NK-92 (cell line): Measurements from ENCODE around the gene GADD45B.
"Not testable (repeated sequence)": the region's sequence is repeated elsewhere in the genome, so short reads cannot be mapped to it uniquely, and the experiment has no call there.

Experiments used
- DNase-seq: peaks from one replicate; lab custom pipeline; 2025; ENCODE audit not compliant: unreplicated experiment; lab: John Stamatoyannopoulos, UW

Gene GADD45B

DNA sequence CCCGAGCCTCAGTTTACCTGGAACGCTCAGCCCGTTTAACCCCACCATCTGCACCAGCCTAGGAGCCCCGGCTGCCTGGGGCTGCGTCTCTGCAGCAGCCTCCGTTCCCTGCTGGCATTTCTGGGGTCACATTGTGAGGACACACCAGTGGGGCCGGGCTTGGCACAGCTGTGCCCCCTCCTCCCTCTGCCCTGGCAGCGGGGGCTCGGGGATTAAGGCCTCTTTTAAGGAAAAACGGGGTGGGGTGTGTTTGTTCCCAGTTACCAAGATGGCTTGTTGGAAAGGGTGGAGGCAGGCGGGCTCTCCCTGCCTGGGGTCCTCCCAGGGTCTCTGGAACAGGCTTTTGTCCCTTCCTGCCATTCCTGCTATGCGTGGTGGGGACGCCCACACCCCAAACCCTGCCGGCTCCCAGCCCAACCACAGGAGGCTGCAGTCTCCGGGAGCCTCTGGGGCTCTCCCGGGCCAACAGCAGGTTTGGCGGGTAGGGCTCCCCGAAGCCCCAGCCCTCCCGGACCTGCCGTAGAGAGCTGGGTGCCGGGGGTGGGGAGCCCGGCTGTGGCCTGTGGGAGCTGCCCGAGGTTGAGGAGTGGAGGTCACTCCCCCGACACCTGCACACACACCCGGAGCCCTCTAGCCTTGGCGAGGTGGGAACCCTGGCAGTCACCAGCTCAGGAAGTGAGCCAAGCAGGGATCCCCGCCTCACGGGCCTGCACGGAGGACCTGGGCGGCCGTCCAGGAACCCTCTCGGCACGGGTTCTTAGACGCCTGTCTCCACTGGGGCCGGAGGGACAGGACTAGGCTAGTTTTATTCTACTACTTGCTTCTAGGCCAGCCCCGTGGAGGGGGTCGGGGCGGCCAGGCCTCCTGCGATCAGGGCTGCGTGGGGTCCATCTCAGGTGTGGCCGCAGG is 36.9 kb downstream of the GADD45B start:
- DNase-seq: no peak

- DNase-seq: no peak
Measured at GRCh38 chr19:2514981-2515518, 39.1 kb downstream of the GADD45B start.

DNA sequence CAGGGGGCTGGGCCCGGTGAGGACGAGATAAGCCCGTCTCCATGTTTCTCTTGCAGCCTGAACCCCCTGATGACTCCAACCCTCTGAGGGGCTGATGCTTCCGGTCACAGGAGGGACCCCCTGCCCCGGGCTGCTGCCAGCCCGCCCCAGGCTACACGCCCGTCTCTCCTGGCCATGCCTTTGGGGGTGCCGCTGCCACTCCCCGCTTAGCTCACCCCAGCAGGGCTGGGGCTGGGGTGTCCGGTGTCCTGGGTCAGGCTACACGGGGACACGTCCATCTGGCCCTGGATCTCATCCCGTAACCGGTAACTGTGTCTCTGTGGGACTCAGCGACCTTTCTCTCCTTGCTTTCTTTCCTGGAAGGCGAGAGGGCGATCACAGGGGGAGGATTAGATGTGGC is 40.8 kb downstream of the GADD45B start:
- DNase-seq: no peak

DNA sequence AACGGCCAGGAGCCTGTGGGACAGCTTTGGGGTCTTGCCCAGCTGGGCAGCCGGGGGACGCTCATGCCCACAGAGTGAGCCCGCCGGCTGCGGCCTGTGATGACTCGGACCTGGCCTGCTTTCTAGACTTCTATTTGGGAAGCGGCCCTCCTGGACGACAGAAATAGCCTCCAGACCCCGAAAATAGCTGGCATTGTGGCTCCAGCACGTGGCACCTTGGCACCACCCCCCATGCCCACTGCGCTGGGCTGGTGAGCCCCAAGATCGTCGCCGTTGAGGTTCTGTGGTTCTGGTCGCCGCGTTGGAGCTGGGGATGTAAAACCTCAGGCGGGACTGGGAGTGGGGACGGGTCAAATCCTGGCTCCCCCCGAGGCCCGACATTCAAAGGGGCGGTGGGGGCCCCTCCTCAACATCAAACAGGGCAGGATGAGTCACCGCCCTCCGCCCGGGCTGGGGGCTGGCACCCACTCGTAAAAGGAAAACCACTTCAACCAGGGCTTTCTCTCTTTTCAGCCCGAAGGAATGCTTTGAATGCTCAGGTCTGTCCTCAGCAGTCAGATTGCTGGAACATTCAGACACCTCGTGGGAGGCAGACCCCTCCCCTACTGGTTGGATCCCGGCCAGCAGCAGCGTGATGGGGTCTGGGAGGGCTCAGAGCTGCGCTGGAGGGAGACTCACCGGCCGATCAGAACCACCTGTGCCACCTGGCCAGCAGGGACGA is 42.1 kb downstream of the GADD45B start:
- no peak for DNase-seq

GRCh38 chr19:2518856-2519255 is 42.9 kb downstream of the GADD45B start:
- not testable (repeated sequence) for DNase-seq

- DNase-seq: no peak
Measured at GRCh38 chr19:2519482-2519881, 43.6 kb downstream of the GADD45B start.

DNA sequence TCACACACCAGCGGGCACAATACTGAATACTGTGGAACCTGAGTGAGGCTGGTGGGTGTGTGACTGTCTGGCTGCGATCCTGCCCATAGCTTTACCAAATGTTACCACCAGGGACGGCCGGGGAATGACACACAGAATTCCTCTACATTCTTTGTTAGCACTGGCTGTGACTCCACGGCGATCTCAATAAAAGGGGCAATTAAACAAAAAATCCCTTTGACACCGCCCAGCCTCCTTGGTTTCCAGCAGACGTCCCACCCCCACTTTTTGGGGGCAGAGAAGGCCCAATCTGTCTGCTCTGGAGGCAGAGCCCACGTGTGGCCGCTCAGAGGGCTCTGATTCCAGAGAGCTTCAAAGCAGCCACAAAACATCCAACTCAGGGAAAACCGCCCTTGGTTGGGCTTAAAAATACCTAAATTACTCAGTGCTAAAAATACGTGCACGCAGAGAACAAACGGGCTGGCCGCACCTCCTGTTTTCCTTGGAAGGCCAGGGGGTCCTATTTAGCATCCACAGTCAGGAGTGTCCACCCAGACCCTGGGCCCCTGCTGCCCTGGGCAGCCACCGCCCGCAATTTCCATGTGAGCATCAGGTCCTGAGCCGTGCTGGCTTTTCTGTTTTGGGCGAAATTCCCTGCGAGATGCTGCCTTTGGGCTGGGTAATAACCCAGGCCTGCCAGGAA is 47.8 kb downstream of the GADD45B start:
- DNase-seq: no peak

GRCh38 chr19:2524361-2524839 is 48.5 kb downstream of the GADD45B start:
- DNase-seq: no peak

- DNase-seq: no peak
Measured at GRCh38 chr19:2524840-2525723, 49.2 kb downstream of the GADD45B start.

DNA sequence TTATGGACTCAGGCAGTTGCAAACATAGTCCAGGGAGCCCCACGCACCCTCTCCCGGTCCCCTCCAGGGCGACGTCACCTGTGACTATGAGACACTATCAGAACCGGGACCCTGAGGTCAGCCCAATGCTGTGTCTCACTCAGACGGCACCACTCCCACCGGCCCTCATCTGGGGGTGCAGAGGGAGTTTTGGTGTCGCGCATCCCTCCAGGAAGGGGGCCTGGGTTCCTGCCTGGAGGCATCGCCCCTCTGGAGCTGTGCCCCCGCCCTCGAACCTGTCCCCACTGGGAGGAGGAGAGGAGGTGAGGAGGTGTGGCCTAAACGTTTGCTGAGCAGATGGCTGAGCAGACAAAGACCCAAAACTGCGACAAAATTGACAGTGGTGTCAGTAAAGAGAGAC is 51.2 kb downstream of the GADD45B start:
- no peak for DNase-seq

DNA sequence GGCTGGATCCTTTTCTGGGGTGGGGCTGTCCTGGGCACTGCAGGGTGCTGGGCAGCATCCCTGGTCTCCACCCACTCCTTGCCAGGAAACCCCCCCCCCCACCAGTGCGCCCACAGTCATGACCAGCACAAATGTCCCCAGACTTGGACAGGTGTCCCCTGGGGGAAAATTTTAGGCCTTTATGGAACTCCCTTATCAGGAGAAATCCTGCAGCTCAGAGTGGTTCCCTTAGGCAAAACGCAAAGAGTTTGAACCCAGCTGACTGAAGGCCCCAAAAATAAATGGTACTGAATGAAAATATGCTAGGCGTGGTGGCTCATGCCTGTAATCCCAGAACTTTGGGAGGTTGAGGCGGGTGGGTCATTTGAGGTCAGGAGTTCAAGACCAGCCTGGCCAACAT is 51.8 kb downstream of the GADD45B start:
- DNase-seq: no peak
